Effector memory CD8-positive, alpha-beta T cell (primary cell): ENCODE results near the gene OR3A2.
"Not testable (repeated sequence)": the region's sequence is repeated elsewhere in the genome, so short reads cannot be mapped to it uniquely, and the experiment has no call there.

Source experiments
- ATAC-seq: fragments of 150-1000 bp; cut with Tn5 transposase; replicated peaks from 2 replicates; pipeline ENCODE4 v1.10.0; 2021; ENCODE audit warnings: mild to moderate bottlenecking, moderate library complexity
- DNase-seq, 3 experiments: peaks; one replicate each; pipeline ENCODE4 v3.0.0; 2021
- H3K27ac Mint-ChIP-seq, 2 donors: one replicate each; pipeline ENCODE4 v1.8.0; 2022; ENCODE audit warnings: mild to moderate bottlenecking in 2 of 2, mixed read lengths in 2 of 2, moderate library complexity in 2 of 2
- H3K27me3 Mint-ChIP-seq, 2 donors: one replicate each; pipeline ENCODE4 v1.8.0; 2022; ENCODE audit warnings: mixed read lengths in 2 of 2
- H3K36me3 Mint-ChIP-seq: one replicate; pipeline ENCODE4 v1.8.0; 2022; ENCODE audit warnings: mild to moderate bottlenecking, moderate library complexity, mixed read lengths; ENCODE audit not compliant: insufficient read depth
- H3K4me1 Mint-ChIP-seq, 2 donors: one replicate each; pipeline ENCODE4 v1.8.0; 2022; ENCODE audit warnings: low read depth in 2 of 2, mixed read lengths in 2 of 2
- H3K4me3 Mint-ChIP-seq, 2 donors: one replicate each; pipeline ENCODE4 v1.8.0; 2022; ENCODE audit warnings: mild to moderate bottlenecking in 2 of 2, mixed read lengths in 2 of 2, moderate library complexity in 2 of 2
- H3K9me3 Mint-ChIP-seq, 2 donors: one replicate each; pipeline ENCODE4 v1.8.0; 2022; ENCODE audit warnings: mixed read lengths in 2 of 2

The OR3A2 gene

DNA sequence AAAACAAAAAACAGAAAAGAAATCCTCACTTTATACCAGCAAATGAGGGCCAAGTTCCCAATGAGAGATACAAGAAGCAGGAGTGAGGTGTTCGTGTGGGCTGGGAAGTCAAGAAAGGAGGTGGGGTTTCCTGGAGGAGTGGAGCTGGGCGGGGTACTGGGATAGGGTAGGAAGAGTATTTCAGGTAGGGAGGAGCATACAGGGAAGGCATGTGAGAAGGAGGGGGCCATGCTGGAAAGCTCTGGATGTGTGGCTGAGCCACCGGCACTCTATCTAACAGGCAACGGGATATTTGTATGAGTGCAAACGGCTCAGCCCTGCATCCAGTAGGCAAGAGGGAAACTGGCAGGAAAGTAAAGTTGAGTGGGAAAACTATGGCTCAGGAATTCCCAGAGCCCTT, 4.2 kb downstream of the OR3A2 start:
- Mint-ChIP-seq H3K36me3 (peaks cover 3% of the 10 kb centered on the region), H3K9me3 (no peaks in the 10 kb centered on the region), H3K27ac (no peak overlapping the region), H3K4me3 (no peak overlapping the region), H3K4me1 (peaks cover 3 to 4% of the 10 kb centered on the region in 2 donors), H3K27me3 (peaks cover 65 to 76% of the 10 kb centered on the region in 2 donors)
- ATAC-seq (no peak), DNase-seq (no peak)

DNA sequence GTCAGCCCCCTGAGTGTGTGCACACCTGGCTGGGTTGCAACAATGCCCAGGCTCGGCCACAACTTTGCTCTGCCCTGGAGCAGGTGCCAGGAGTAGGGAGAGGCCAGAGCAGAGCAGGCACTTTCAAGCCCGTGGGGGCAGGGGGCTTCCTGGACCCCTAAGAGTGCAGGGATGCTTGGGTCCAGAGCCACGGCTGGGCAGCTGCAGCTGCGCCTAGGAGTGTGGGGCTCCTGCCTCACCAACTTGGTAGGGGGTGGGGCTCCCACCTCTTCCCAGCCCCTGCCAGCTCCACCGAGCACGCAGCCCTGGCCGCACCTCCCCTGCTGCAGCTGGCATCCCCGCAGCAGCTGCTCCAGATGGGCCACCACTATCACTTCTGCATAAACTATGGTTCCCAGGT, 7.8 kb downstream of the OR3A2 start:
- peaks cover 3% of the 10 kb centered on the region for H3K36me3 Mint-ChIP-seq
- H3K4me1 Mint-ChIP-seq, result peaks cover 0 to 4% of the 10 kb centered on the region in 2 donors
- peaks cover 0 to 4% of the 10 kb centered on the region in 2 donors for H3K9me3 Mint-ChIP-seq
- DNase-seq (no peak), ATAC-seq (no peak)
- H3K4me3 Mint-ChIP-seq, result no peak overlapping the region
- H3K27ac Mint-ChIP-seq, result no peak overlapping the region
- peaks cover 56 to 72% of the 10 kb centered on the region in 2 donors for H3K27me3 Mint-ChIP-seq

DNA sequence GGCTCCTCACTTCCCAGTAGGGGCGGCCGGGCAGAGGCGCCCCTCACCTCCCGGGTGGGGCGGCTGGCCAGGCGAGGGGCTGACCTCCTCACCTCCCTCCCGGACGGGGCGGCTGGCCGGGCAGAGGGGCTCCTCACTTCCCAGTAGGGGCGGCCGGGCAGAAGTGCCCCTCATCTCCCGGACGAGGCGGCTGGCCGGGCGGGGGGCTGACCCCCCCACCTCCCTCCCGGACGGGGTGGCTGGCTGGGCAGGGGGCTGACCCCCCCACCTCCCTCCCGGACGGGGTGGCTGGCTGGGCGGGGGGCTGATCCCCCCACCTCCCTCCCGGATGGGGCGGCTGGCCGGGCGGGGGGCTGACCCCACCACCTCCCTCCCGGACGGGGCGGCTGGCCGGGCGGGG, 14.9 kb downstream of the OR3A2 start:
- not testable (repeated sequence) for H3K27ac Mint-ChIP-seq, H3K36me3 Mint-ChIP-seq, H3K4me1 Mint-ChIP-seq, H3K4me3 Mint-ChIP-seq, DNase-seq, H3K9me3 Mint-ChIP-seq, ATAC-seq
- H3K27me3 Mint-ChIP-seq, result peaks cover 21 to 31% of the 10 kb centered on the region in 2 donors

DNA sequence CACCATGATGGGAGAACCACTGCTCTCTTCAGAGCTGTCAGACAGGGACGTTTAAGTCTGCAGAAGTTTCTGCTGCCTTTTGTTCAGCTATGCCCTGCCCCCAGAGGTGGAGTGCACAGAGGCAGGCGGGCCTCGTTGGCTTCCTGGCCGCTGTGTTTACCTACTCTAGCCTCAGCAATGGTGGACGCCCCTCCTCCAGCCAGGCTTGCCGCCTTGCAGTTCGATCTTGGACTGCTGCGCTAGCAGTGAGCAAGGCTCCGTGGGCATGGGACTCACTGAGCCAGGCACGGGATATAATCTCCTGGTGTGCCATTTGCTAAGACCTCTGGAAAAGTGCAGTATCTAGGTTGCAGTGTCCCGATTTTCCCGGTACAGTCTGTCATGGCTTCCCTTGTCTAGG, 43.3 kb downstream of the OR3A2 start:
- not testable (repeated sequence) for H3K36me3 Mint-ChIP-seq, DNase-seq, H3K4me3 Mint-ChIP-seq, H3K27ac Mint-ChIP-seq, H3K4me1 Mint-ChIP-seq, ATAC-seq, H3K9me3 Mint-ChIP-seq
- H3K27me3 Mint-ChIP-seq, result peaks cover 41 to 66% of the 10 kb centered on the region in 2 donors

DNA sequence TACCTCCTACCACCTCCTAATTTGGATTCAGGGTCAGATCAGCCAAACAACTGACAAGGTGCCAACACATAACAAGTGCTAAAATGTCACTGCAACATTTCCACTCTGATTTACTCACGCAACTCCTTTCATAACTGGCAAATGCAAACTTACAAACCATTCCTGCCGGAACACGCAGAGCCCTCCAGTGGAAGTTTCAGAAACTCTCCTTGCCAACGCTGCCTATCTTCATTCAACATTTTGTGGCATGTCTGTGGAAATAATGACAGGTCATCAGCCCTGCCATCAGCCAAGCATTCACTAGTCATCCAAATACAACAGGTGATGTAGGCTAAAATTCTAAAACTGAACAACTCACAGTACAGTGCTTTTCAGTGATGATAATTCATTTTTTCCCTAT, 50.2 kb downstream of the OR3A2 start:
- H3K4me1 Mint-ChIP-seq, result no peaks in the 10 kb centered on the region
- no peak overlapping the region for H3K27ac Mint-ChIP-seq
- H3K27me3 Mint-ChIP-seq, result peaks cover 40 to 42% of the 10 kb centered on the region in 2 donors

DNA sequence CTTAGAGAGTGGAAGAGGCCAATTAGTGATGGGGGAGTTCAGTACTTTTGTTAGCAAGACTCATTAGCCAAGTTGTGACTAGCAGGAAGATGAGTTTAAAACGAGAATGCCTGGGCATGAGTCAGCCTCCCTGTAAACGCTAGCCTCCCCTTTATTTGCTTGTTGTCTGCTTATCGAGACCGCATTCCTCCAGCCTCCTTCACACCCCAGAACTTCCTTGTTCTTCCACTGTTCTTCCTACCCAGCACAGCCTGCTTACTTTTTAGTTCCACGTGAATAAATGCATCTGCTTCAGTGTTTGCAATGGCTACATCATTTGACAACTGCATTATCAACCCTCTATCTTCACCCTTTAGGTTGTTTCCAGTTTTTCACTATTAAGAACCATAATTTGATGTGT, 67.8 kb downstream of the OR3A2 start:
- ATAC-seq, result no peak
- no peak overlapping the region for H3K27ac Mint-ChIP-seq
- H3K27me3 Mint-ChIP-seq, result peaks cover 11 to 21% of the 10 kb centered on the region in 2 donors
- no peak overlapping the region for H3K4me3 Mint-ChIP-seq
- no peak for DNase-seq
- no peaks in the 10 kb centered on the region for H3K36me3 Mint-ChIP-seq
- no peaks in the 10 kb centered on the region for H3K4me1 Mint-ChIP-seq
- H3K9me3 Mint-ChIP-seq, result no peaks in the 10 kb centered on the region

More for the DNA sequence above, 50.2 kb downstream of the OR3A2 start:
- Mint-ChIP-seq H3K36me3 (no peaks in the 10 kb centered on the region), H3K4me3 (no peak overlapping the region), H3K9me3 (no peaks in the 10 kb centered on the region)
- DNase-seq, result no peak
- no peak for ATAC-seq

DNA sequence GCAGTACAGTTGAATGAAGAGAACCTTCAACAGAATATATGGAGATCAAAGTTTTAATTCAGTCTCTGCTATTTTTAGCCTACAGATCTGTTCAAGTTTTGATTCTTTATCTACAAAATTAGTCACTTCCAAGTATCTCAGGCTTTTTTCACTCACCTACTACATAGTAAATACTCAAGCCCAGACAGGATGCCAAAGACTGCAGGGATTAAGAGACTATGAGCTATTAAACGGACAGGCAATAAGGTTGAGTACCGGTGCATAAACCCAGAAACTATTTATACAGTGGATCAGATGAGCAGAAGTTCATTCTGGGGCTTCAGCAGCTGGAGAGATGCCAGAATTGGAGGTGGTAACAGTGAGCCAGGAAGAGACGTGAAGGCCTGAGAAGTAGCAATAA, 69.3 kb downstream of the OR3A2 start:
- Mint-ChIP-seq H3K4me3 (no peak overlapping the region), H3K9me3 (no peaks in the 10 kb centered on the region), H3K36me3 (no peaks in the 10 kb centered on the region), H3K27me3 (peaks cover 14 to 20% of the 10 kb centered on the region in 2 donors), H3K4me1 (no peaks in the 10 kb centered on the region), H3K27ac (no peak overlapping the region)
- DNase-seq (no peak), ATAC-seq (no peak)

DNA sequence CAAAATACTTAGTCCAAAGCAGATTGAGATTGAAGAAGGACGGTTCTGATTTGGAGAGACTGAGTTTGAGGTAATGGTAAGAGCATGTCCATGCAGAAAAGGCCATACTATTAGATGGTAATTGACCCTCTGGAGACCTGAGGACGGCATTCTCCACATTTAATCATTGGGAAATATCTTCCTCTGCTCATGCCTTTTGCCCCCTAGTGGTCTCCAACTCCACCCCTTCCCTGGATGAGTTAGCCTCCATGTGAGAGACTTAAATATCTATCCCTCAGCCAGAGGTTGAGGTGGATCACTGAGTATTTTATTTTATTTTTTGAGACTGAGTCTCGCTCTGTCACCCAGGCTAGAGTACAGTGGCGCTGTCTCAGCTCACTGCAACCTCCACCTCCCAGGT, 77.5 kb downstream of the OR3A2 start:
- no peaks in the 10 kb centered on the region for H3K36me3 Mint-ChIP-seq
- no peaks in the 10 kb centered on the region for H3K9me3 Mint-ChIP-seq
- H3K4me3 Mint-ChIP-seq, result no peak overlapping the region
- no peak overlapping the region for H3K27ac Mint-ChIP-seq
- ATAC-seq (no peak), DNase-seq (no peak)
- no peaks in the 10 kb centered on the region for H3K4me1 Mint-ChIP-seq
- peaks cover 22 to 29% of the 10 kb centered on the region in 2 donors for H3K27me3 Mint-ChIP-seq

DNA sequence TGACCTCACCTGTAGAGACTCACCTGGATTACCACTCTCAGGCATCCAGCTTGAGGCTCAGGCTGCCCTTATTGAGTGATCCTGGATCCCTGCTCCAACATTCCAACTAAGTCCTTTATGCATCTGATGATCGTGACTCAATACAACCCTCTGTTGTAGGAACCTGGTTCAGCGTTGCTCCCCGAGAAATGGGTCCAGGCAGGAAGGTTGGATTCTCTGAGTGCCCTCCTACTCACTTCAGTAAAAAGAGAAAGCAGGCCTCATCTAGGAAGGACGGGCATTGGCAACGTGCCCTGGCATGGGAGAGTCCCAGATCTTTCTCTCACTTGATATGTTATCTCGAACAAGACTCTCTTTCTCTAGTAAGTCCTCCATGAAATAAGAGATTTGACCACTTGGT, 87.8 kb downstream of the OR3A2 start, which contains the start of gene OR3A1:
Gene OR3A1 (minus strand): TSS at position 101 of the 400 bp plus-strand sequence. CDS start 5,778 bp downstream, outside the sequence.
- Mint-ChIP-seq H3K27me3 (peaks cover 12 to 25% of the 10 kb centered on the region in 2 donors), H3K36me3 (no peaks in the 10 kb centered on the region), H3K9me3 (no peaks in the 10 kb centered on the region), H3K4me1 (no peaks in the 10 kb centered on the region), H3K4me3 (no peak within 1 kb of the TSS), H3K27ac (no peak within 1 kb of the TSS)
- ATAC-seq (no peak), DNase-seq (no peak)

DNA sequence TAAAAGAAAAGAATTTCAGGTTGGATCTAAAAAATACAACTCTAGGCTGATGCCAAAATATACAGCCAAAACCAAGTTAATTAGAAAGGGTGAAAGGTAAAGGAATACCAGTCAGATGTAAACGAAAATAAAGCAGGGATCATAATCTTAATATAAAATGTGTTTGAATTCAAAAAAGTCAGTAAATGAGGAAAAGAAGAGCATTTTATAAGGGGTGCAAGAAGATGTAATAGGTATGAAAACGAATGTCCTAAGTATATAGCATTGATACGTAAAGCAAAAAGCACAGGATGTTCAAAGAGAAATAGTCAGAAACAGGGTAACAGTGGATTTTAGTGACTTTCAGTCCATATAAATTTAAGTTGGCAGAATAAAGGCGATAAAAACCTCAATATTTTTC, 90.5 kb downstream of the OR3A2 start:
- H3K4me1 Mint-ChIP-seq, result no peaks in the 10 kb centered on the region
- H3K27ac Mint-ChIP-seq, result no peak overlapping the region
- H3K9me3 Mint-ChIP-seq, result no peaks in the 10 kb centered on the region
- DNase-seq, result no peak
- H3K27me3 Mint-ChIP-seq, result peaks cover 35 to 37% of the 10 kb centered on the region in 2 donors
- H3K36me3 Mint-ChIP-seq, result no peaks in the 10 kb centered on the region
- no peak overlapping the region for H3K4me3 Mint-ChIP-seq
- no peak for ATAC-seq

DNA sequence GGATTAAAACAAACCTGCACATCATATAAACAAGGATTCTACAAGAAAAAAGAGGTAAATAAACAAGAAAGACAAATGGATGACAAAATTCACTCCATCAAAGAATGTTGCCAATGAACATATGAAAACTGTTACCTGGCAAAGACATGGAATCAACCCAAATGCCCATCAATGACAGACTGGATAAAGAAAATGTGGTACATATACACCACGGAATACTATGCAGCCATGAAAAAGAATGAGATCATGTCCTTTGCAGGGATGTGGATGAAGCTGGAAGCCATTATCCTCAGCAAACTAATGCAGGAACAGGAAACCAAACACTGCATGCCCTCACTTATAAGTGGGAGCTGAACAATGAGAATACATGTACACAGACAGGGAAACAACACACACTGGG, 92.6 kb downstream of the OR3A2 start:
- DNase-seq, H3K36me3 Mint-ChIP-seq, ATAC-seq, H3K4me3 Mint-ChIP-seq, H3K27ac Mint-ChIP-seq, H3K4me1 Mint-ChIP-seq, H3K9me3 Mint-ChIP-seq: not testable (repeated sequence)
- peaks cover 47 to 57% of the 10 kb centered on the region in 2 donors for H3K27me3 Mint-ChIP-seq

DNA sequence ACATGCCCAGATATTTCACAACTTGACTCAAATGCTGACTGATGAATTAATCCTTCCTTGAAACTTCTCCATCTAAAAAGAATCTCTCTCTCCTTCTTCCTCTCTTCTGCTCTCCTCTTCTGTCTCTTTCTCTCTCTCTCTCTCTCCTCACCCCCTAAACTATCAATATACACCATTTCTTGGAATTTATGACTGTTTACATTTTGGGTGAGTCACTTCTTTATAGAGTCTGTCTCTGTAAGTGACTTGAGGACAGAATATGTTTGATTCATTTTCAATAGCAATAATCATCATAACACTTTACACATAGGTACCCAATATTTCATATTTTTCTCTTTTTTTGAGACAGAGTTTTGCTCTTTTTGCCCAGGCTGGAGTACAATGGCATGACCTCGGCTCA, 103.2 kb downstream of the OR3A2 start:
- peaks cover 0 to 5% of the 10 kb centered on the region in 2 donors for H3K9me3 Mint-ChIP-seq

DNA sequence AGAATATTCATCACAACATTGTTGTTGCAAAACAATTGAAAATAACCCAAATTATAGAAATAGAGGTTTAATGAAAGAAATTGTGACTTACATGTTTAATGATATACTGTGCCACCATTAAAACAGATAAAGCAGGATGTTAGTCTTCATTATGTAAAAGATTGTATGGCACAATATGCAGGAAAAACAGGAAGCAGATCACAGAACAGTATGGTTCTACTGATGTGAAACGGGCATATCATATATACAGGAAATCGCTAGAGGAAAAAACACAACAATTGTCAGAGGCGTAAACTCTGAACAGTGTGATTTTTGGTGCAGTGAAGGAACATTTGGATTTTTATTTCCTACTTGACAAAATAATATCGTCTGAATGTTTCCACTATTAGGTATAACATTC, 110.0 kb downstream of the OR3A2 start:
- Mint-ChIP-seq H3K9me3 (peaks cover 0 to 11% of the 10 kb centered on the region in 2 donors), H3K27ac (no peak overlapping the region), H3K4me1 (no peaks in the 10 kb centered on the region), H3K27me3 (peaks cover 17 to 21% of the 10 kb centered on the region in 2 donors), H3K4me3 (no peak overlapping the region), H3K36me3 (no peaks in the 10 kb centered on the region)
- DNase-seq, result no peak
- no peak for ATAC-seq

More for the DNA sequence above, 103.2 kb downstream of the OR3A2 start:
- H3K4me3 Mint-ChIP-seq, result no peak overlapping the region
- no peaks in the 10 kb centered on the region for H3K4me1 Mint-ChIP-seq
- no peaks in the 10 kb centered on the region for H3K36me3 Mint-ChIP-seq
- no peak for ATAC-seq
- H3K27me3 Mint-ChIP-seq, result peaks cover 24 to 47% of the 10 kb centered on the region in 2 donors
- DNase-seq, result no peak
- H3K27ac Mint-ChIP-seq, result no peak overlapping the region

DNA sequence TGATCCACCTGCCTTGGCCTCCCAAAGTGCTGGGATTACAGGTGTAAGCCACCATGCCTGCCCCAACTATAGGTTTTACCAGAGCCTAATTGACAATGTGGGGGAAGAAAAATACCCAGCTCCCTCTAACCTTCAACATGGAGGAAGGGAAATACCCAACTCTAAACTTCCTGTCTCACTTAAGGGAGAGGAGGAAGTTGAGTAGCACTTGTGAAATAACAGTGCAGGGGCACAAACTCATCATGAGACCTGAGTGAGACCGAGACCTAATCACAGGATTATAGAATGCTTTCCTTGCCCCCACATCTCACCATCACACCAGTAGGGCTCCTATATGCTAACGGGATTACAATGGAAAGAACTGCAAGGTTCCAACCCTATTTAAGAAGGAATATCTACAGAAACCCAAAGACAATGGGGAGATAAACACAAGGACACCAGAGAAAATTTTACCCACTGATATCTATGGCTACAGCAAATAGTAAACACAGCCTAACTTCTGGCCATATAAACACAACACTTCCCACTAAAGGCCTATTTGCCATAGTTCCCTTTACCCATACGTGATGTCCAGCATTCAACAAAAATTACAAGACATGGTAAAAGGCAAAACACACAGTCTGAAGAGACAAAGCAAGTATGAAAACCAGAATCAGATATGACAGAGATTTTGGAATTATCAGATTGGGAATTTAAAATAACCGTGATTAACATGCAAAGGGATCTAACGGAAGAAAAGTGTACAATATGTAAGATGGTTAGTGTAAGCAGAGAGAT, 114.8 kb downstream of the OR3A2 start:
- no peaks in the 10 kb centered on the region for H3K36me3 Mint-ChIP-seq
- no peaks in the 10 kb centered on the region for H3K4me1 Mint-ChIP-seq
- H3K27me3 Mint-ChIP-seq, result peaks cover 28 to 37% of the 10 kb centered on the region in 2 donors
- ATAC-seq, result no peak
- H3K27ac Mint-ChIP-seq, result no peak overlapping the region
- no peak for DNase-seq
- H3K4me3 Mint-ChIP-seq, result no peak overlapping the region
- H3K9me3 Mint-ChIP-seq, result peaks cover 0 to 5% of the 10 kb centered on the region in 2 donors
